ENCODE results near the gene RCAN1.

DNA sequence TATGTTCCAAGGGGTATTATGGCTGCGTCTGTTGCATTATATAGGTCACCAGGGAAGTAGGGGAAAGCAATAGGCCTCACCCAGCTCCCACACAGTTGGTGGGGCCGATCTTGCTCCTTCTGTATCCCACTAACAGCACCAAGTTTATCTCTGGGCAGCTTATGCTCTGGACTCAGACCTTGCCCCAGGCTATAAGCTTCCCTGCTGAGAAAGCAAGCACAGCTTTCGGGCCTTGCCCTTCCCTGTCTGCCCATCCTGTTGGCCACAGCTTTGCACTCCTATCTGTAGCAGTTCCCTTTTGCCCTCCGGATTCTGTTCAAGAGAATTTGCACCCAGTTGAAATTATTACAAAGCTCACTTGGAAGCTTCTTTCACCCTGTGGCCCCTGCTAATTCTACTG is 115.8 kb downstream of the RCAN1 start:
- TF ChIP-seq, protein P1, sequence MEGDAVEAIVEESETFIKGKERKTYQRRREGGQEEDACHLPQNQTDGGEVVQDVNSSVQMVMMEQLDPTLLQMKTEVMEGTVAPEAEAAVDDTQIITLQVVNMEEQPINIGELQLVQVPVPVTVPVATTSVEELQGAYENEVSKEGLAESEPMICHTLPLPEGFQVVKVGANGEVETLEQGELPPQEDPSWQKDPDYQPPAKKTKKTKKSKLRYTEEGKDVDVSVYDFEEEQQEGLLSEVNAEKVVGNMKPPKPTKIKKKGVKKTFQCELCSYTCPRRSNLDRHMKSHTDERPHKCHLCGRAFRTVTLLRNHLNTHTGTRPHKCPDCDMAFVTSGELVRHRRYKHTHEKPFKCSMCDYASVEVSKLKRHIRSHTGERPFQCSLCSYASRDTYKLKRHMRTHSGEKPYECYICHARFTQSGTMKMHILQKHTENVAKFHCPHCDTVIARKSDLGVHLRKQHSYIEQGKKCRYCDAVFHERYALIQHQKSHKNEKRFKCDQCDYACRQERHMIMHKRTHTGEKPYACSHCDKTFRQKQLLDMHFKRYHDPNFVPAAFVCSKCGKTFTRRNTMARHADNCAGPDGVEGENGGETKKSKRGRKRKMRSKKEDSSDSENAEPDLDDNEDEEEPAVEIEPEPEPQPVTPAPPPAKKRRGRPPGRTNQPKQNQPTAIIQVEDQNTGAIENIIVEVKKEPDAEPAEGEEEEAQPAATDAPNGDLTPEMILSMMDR (IDR thresholded peaks at IDR 0.05): no peak
- no peak for TF ChIP-seq POLR2A (IDR thresholded peaks at IDR 0.05)

All from testis (tissue), 2 donors.